CD14-positive monocyte (primary cell): Measurements from ENCODE around the gene STK32C. TPM values are rescaled to one million over a fixed set of nuclear protein-coding genes. Genes with fewer than 3 reads are reported as not detected.

Experiments
- DNase-seq, 3 donors: peaks; one replicate each; pipeline ENCODE4 v3.0.0-alpha.2; 2011 to 2022
- H2AFZ ChIP-seq: 2 replicates; pipeline ENCODE4 v1.6.0; 2012; ENCODE audit warnings: mild to moderate bottlenecking, low read depth, low read length, inconsistent platforms; ENCODE audit not compliant: insufficient read depth, poor library complexity, severe bottlenecking
- H3K27ac ChIP-seq, 2 donors: 1 replicate in 1 of 2; 2 replicates in 1 of 2; pipeline ENCODE4 v1.5.1; 2012 to 2013; ENCODE audit warnings: low read length in 2 of 2, control low read depth in 1 of 2, inconsistent platforms in 1 of 2, low read depth in 1 of 2, mild to moderate bottlenecking in 1 of 2
- H3K27me3 ChIP-seq, 2 donors: one replicate each; pipeline versions ENCODE4 v1.6.0 to v1.6.1; 2011 to 2013; ENCODE audit warnings: low read length in 2 of 2; ENCODE audit not compliant: control insufficient read depth in 2 of 2, insufficient read depth in 2 of 2
- H3K36me3 ChIP-seq, 2 donors: replicated peaks in 1 of 2; 1 replicate in 1 of 2; 2 replicates in 1 of 2; pipeline versions ENCODE4 v1.5.1 to v1.6.1; 2012 to 2013; ENCODE audit warnings: low read length in 2 of 2, control low read depth in 1 of 2, inconsistent platforms in 1 of 2, mild to moderate bottlenecking in 1 of 2; ENCODE audit not compliant: insufficient read depth in 2 of 2, control insufficient read depth in 1 of 2
- H3K4me1 ChIP-seq, 2 donors: 1 replicate in 1 of 2; 2 replicates in 1 of 2; pipeline versions ENCODE4 v1.5.1 to v1.6.1; 2012 to 2013; ENCODE audit warnings: low read length in 2 of 2, control low read depth in 1 of 2, inconsistent platforms in 1 of 2, mild to moderate bottlenecking in 1 of 2, moderate library complexity in 1 of 2; ENCODE audit not compliant: insufficient read depth in 2 of 2, control insufficient read depth in 1 of 2
- H3K4me2 ChIP-seq: replicated peaks from 2 replicates; pipeline ENCODE3; 2012; ENCODE audit warnings: low read length, moderate library complexity, mild to moderate bottlenecking; ENCODE audit not compliant: poor library complexity, severe bottlenecking; ENCODE audit errors: extremely low read depth
- H3K4me3 ChIP-seq, 3 experiments: fragments of 200-600 bp in 1 of 3; sonication (generic) in 1 of 3; replicated peaks in 1 of 3; 1 replicate in 2 of 3; 2 replicates in 1 of 3; pipeline ENCODE4 v1.5.1; 2011 to 2013; ENCODE audit warnings: low read length in 3 of 3, mild to moderate bottlenecking in 3 of 3, control low read depth in 2 of 3, low read depth in 2 of 3, inconsistent platforms in 1 of 3, moderate library complexity in 1 of 3
- H3K79me2 ChIP-seq: 2 replicates; pipeline ENCODE4 v1.6.0; 2012; ENCODE audit warnings: mild to moderate bottlenecking, control low read depth, inconsistent platforms, low read length, moderate library complexity; ENCODE audit not compliant: insufficient read depth
- H3K9ac ChIP-seq: 2 replicates; pipeline ENCODE4 v1.6.0; 2017; ENCODE audit warnings: low read length, mild to moderate bottlenecking; ENCODE audit not compliant: insufficient read depth, poor library complexity, severe bottlenecking
- H3K9me3 ChIP-seq, 2 donors: replicated peaks in 1 of 2; 1 replicate in 1 of 2; 2 replicates in 1 of 2; pipeline versions ENCODE4 v1.5.1 to v1.6.1; 2012 to 2013; ENCODE audit warnings: low read length in 2 of 2, control low read depth in 1 of 2; ENCODE audit not compliant: control insufficient read depth in 1 of 2, insufficient read depth in 1 of 2
- H4K20me1 ChIP-seq: 2 replicates; pipeline ENCODE4 v1.6.0; 2012; ENCODE audit warnings: mild to moderate bottlenecking, low read length, control low read depth, moderate library complexity; ENCODE audit not compliant: insufficient read depth
- H3K27ac Mint-ChIP-seq, 7 donors: one replicate each; pipeline ENCODE4 v1.8.0; 2020; ENCODE audit warnings: mild to moderate bottlenecking in 7 of 7, mixed read lengths in 7 of 7, moderate library complexity in 6 of 7, inconsistent platforms in 2 of 7
- H3K27me3 Mint-ChIP-seq, 3 donors: one replicate each; pipeline ENCODE4 v1.8.0; 2021 to 2022; ENCODE audit warnings: low read depth in 3 of 3, mild to moderate bottlenecking in 3 of 3, mixed read lengths in 3 of 3, moderate library complexity in 3 of 3, inconsistent platforms in 1 of 3
- H3K36me3 Mint-ChIP-seq, 2 donors: one replicate each; pipeline ENCODE4 v1.8.0; 2020; ENCODE audit warnings: mixed read lengths in 2 of 2, inconsistent platforms in 1 of 2, mild to moderate bottlenecking in 1 of 2
- H3K4me1 Mint-ChIP-seq: one replicate; pipeline ENCODE4 v1.8.0; 2020; ENCODE audit warnings: mild to moderate bottlenecking, mixed read lengths
- H3K4me3 Mint-ChIP-seq, 2 donors: one replicate each; pipeline ENCODE4 v1.8.0; 2020; ENCODE audit warnings: mild to moderate bottlenecking in 2 of 2, mixed read lengths in 2 of 2, moderate library complexity in 1 of 2
- H3K9me3 Mint-ChIP-seq, 7 donors: one replicate each; pipeline ENCODE4 v1.8.0; 2020 to 2022; ENCODE audit warnings: mixed read lengths in 7 of 7, mild to moderate bottlenecking in 6 of 7, moderate library complexity in 6 of 7, inconsistent platforms in 2 of 7
- CTCF ChIP-seq: fragments of 200-600 bp; IDR thresholded peaks from one replicate; pipeline ENCODE4 v1.8.0; 2022; ENCODE audit warnings: antibody characterized with exemption, mild to moderate bottlenecking
- WGBS: methylation state at CpG from one replicate; pipeline ENCODE4 v1.1.5; 2013; ENCODE audit warnings: missing lambda C conversion rate; ENCODE audit not compliant: insufficient coverage; 5-methylcytosine and 5-hydroxymethylcytosine counted together
- intact Hi-C, 2 donors: fragments of 100-400 bp; cut with micrococcal nuclease; formaldehyde crosslinking; loops; one replicate each; pipeline versions ENCODE4 v1.15.0 to v1.15.1; 2023
- polyA plus RNA-seq, 3 donors: library from polyadenylated mRNA; depleted of rRNA in 1 of 3; unstranded in 2 of 3; stranded (reverse) in 1 of 3; fragments of 300-500 nt in 2 of 3; fragments of >200 nt in 1 of 3; fragmentation: Illumina TruSeq in 2 of 3; gene quantifications; 1 replicate in 2 of 3; 2 replicates in 1 of 3; pipeline ENCODE4 v1.2.3, GENCODE V29; 2012 to 2021

STK32C gene
- polyA plus RNA-seq, 3 donors = 13.6 to 22.8 (median 18.4) TPM

- H3K4me1 Mint-ChIP-seq = no peaks in the 10 kb centered on the region
- H3K27ac Mint-ChIP-seq = no peak overlapping the region
- H3K79me2 ChIP-seq = no peaks in the 10 kb centered on the region
These were observed 137.0 kb downstream of the STK32C start for GRCh38 chr10:132170561-132171361.

More at GRCh38 chr10:132170561-132171361, 137.0 kb downstream of the STK32C start:
- Histone ChIP-seq H3K4me1 (no peaks in the 10 kb centered on the region), H2AFZ (no peak overlapping the region), H3K4me2 (no peak overlapping the region), H3K9me3 (peaks cover 7 to 12% of the 10 kb centered on the region in 2 donors), H3K27me3 (peaks cover 0 to 9% of the 10 kb centered on the region in 2 donors), H3K36me3 (no peaks in the 10 kb centered on the region), H3K27ac (no peak overlapping the region), H4K20me1 (no peaks in the 10 kb centered on the region), H3K9ac (no peak overlapping the region), H3K4me3 (no peak overlapping the region)
- Mint-ChIP-seq H3K36me3 (no peaks in the 10 kb centered on the region), H3K9me3 (peaks cover 0 to 11% (median 6%) of the 10 kb centered on the region in 7 donors), H3K4me3 (no peak overlapping the region), H3K27me3 (peaks cover 11 to 15% (median 13%) of the 10 kb centered on the region in 3 donors)
- no peak for DNase-seq
- intact Hi-C loops = no loop called here
- 81% methylated on average over 25 of the region's 36 CpGs for WGBS
- TF ChIP-seq CTCF = no peak
